HG03439 (cell line): ENCODE measurements around the gene ZBTB45.
"Not testable (repeated sequence)": the region's sequence is repeated elsewhere in the genome, so short reads cannot be mapped to it uniquely, and the experiment has no call there.

ENCODE experiments used
- ATAC-seq: cut with Tn5 transposase; IDR thresholded peaks from one replicate; pipeline ENCODE4 v1.9.1; 2021; ENCODE audit warnings: mild to moderate bottlenecking, moderate library complexity; ENCODE audit not compliant: unreplicated experiment

The ZBTB45 gene

DNA sequence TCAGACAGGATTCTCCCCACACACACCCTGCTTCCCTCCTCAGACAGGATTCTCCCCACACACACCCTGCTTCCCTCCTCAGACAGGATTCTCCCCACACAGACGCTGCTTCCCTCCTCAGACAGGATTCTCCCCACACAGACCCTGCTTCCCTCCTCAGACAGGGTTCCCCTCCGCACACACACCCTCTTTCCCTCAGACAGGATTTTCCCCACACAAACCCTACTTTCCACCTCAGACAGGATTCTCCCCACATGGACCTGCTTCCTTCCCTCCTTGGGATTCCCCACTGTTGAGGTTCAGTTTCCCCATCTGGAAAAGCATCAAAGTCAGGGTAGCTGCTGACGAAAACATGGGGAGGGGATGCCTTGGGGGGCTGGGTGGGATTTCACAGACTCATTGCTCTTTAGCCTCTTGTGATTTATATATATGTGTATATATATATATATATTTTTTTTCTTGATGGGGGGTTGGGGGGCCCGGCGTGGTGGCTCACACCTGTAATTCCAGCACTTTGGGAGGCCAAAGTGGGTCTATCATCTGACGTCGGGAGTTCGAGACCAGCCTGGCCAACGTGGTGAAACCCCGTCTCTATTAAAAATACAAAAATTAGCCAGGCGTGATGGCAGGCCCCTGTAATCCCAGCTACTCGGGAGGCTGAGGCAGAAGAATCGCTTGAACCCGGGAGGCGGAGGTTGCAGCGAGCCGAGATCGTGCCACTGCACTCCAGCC lies 23.2 kb upstream of the ZBTB45 start:
- not testable (repeated sequence) for ATAC-seq

DNA sequence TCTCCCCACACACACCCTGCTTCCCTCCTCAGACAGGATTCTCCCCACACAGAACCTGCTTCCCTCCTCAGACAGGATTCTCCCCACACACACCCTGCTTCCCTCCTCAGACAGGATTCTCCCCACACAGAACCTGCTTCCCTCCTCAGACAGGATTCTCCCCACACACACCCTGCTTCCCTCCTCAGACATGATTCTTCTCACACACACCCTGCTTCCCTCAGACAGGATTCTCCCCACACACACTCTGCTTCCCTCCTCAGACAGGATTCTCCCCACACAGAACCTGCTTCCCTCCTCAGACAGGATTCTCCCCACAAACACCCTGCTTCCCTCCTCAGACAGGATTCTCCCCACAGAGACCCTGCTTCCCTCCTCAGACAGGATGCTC lies 19.6 kb upstream of the ZBTB45 start:
- not testable (repeated sequence) for ATAC-seq

GRCh38 chr19:58538257-58539168 lies 18.9 kb upstream of the ZBTB45 start:
- no peak for ATAC-seq

DNA sequence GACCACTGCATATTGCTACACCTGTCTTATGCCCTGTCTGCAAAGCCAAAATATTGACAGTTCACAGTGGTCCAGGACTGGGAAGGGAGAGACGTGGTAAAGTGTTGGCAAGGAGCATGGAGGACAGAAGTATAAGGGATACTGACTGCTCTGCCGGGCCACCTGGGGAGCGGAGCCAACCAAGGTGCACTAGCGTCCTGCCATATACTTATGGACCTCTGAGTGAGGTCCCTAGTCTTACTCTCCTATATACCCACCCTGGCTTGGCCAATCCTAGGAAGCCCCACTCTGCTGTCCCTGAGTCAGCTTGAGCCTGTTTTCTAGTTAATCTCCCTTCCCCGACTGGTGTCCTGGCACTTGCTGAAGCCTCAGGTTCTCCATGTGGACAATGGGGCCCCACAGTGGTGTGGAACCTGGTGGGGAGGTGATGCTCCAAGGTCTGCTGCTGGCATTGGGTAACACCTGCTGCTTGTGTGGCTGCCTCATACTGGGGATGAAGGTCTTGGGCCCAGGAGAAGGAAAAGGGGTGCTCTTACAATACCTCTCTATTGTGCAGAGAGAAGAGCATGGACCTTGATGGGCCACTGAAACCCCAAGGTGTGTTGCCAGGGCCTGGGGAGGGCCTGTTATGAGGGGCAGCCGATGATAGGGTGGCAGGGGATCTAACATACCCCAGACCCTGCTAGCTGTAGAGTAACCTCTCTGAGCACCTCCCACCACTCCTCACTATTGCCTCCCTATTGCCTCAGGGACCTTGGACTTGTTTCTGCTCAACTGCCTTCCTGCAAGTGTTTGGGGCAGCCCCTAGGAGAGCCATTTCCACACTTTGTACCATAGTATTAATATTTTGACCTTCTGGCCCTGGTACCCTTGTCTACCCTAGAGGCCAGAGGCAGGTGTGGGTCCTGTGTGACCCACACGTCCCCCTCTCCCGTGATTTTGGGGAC lies 17.5 kb upstream of the ZBTB45 start:
- ATAC-seq, result no peak

GRCh38 chr19:58535857-58536256 lies 16.2 kb upstream of the ZBTB45 start:
- ATAC-seq, result no peak

DNA sequence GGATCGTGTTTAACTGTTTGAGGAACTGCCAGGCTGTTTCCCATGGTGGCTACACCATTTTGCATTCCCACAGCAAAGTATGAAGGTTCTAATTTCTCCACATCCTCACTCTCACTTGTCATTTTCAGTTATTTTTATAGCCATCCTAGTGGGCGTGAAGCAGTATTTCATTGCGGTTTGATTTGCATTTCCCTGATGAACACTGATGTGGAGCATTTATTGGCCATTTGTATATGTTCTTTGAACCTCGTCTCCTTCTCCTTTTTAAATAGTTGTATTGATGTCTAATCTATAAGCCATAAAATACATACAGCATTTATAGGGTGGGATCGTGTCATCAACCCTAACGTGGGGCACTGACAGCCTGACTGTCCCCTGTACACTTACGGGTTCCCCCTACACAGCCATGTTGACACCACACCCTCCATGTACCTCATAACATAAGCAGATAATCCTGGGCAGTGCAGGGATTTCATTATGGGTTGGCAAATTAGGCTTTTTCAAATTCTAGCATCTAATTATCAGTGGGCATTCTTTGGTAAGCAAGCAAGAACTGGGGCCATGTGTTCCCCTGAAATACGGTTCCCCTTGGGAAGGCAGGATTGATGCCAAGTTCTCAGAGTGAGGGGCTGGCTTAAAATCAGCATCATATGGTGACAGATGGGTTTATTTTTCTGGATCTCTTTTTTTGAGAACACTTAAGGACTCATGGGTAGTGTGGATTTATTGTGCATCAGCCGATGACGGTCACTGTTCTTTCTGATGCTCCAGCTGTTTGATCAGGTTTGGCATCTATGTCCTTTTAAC lies 11.6 kb upstream of the ZBTB45 start:
- ATAC-seq, result no peak

DNA sequence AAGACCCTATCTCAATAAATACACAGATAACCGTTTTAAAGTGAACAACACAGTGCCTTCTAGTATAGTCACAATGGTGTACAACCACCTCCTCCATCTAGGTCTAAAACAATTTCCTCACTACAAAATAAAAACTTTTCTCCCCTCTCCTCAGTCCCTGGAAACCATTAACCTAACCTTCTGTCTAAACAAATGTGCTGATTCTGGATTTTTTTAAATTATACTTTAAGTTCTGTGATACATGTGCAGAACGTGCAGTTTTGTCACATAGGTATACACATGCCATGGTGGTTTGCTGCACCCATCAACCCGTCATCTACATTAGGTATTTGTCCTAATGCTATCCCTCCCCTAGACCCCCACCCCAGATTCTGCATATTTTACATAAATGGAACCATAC lies 9.8 kb upstream of the ZBTB45 start:
- ATAC-seq, result no peak

GRCh38 chr19:58522709-58523108 lies 3.1 kb upstream of the ZBTB45 start:
- no peak for ATAC-seq

GRCh38 chr19:58521651-58522050 lies 2.0 kb upstream of the ZBTB45 start:
- no peak for ATAC-seq

GRCh38 chr19:58520257-58520599 lies 618 bp upstream of the ZBTB45 start:
- no peak for ATAC-seq

- ATAC-seq, result peak; percentile 2
These were observed 589 bp downstream of the ZBTB45 start for GRCh38 chr19:58519087-58519354.

GRCh38 chr19:58518256-58519086 lies 1.1 kb downstream of the ZBTB45 start:
- no peak for ATAC-seq

- ATAC-seq, result no peak
These were observed 2.4 kb downstream of the ZBTB45 start for GRCh38 chr19:58516964-58517833.

GRCh38 chr19:58516246-58516836 lies 3.3 kb downstream of the ZBTB45 start:
- no peak for ATAC-seq

DNA sequence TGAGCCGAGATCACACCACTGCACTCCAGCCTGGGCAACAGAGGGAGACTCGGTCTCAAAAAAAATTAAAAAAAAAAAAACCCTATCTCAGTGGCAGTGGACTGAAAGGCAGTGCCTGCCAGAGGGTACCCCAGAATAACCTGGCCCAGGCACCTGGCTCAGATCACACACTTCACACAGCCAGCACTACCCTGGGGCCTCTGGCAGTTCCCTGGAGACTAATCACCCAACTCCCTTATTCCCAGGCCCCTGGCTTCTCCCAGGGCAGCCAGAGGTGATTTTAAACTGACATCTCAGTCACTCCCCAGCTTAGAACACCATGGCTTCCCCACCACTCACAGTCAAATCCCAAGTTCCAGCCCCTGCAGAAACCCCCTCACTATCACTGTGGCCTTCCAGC lies 4.4 kb downstream of the ZBTB45 start:
- ATAC-seq, result no peak

GRCh38 chr19:58514564-58515022 lies 5.0 kb downstream of the ZBTB45 start:
- no peak for ATAC-seq

- ATAC-seq, result peak; percentile 67
These were observed 5.7 kb downstream of the ZBTB45 start for GRCh38 chr19:58513694-58514563.
